Ovary (tissue), 9 donors: ENCODE measurements around the gene AFF2. TPM values are rescaled to one million over a fixed set of nuclear protein-coding genes. Genes with fewer than 3 reads are reported as not detected.

Source experiments
- DNase-seq, 5 donors: peaks; one replicate each; pipeline ENCODE4 v3.0.0-alpha.2; 2019 to 2020
- H3K27ac ChIP-seq, 2 donors: fragments of 200-600 bp; one replicate each; pipeline versions ENCODE4 v1.5.1 to v1.8.0; 2019 to 2022
- H3K27me3 ChIP-seq: fragments of 200-600 bp; one replicate; pipeline ENCODE4 v1.8.0; 2022
- H3K36me3 ChIP-seq: fragments of 200-600 bp; sonication (generic); one replicate; pipeline ENCODE4 v1.5.1; 2019
- H3K4me1 ChIP-seq: one replicate; pipeline ENCODE4 v1.8.1; 2013; ENCODE audit warnings: mild to moderate bottlenecking, moderate library complexity; ENCODE audit not compliant: insufficient read depth
- H3K4me3 ChIP-seq: fragments of 200-600 bp; sonication (generic); one replicate; pipeline ENCODE4 v1.5.1; 2017
- H3K9me3 ChIP-seq, 2 donors: fragments of 200-600 bp in 1 of 2; sonication (generic) in 1 of 2; one replicate each; pipeline versions ENCODE4 v1.5.1 to v1.8.1; 2013 to 2019; ENCODE audit warnings: mild to moderate bottlenecking in 1 of 2, moderate library complexity in 1 of 2
- EP300 ChIP-seq: sonication (generic); formaldehyde crosslinking; IDR thresholded peaks from one replicate; pipeline ENCODE4 v1.6.1; 2017; ENCODE audit warnings: antibody characterized with exemption
- POLR2A ChIP-seq: fragments of 450-650 bp; IDR thresholded peaks from one replicate; pipeline ENCODE4 v1.6.1; 2017; ENCODE audit warnings: antibody characterized with exemption, mild to moderate bottlenecking, moderate library complexity
- WGBS, 3 donors: extraction: QIAGEN DNeasy Blood & Tissue Kit in 1 of 3; methylation state at CpG; one replicate each; pipeline versions ENCODE4 v1.1.5 to v1.1.7; 2013 to 2017; 5-methylcytosine and 5-hydroxymethylcytosine counted together
- intact Hi-C, 4 donors: fragments of 100-400 bp; cut with DNase I; formaldehyde crosslinking; loops; one replicate each; pipeline versions ENCODE4 v1.11.0 to v1.15.1; 2022 to 2023
- polyA plus RNA-seq, 2 donors: library from polyadenylated mRNA; stranded (reverse); fragments of 200-250 nt in 1 of 2; fragments of 350-450 nt in 1 of 2; fragmentation: Illumina TruSeq in 1 of 2; extraction: RNeasy Lipid Tissue Mini Kit (QIAGEN cat#74804) in 1 of 2; gene quantifications; one replicate each; pipeline ENCODE4 v1.2.3, GENCODE V29; 2013 to 2014
- total RNA-seq, 7 donors: library from RNA; depleted of rRNA in 2 of 7; stranded (reverse); fragments of >200 nt in 2 of 7; fragmentation: NEBNext Ultra II Directional in 3 of 7; extraction: Animal tissue kit (Norgen Biotek cat#: 25700) in 3 of 7; gene quantifications; one replicate each; pipeline versions ENCODE4 v1.1.0 to v1.2.4, GENCODE V29; 2016 to 2023
- TF ChIP-seq, protein P1 (sequence below), 3 donors: fragments of 450-650 bp in 2 of 3; fragments of 200-600 bp in 1 of 3; IDR thresholded peaks; one replicate each; pipeline versions ENCODE4 v1.5.1 to v1.8.0; 2016 to 2022; ENCODE audit warnings: antibody characterized with exemption in 3 of 3, mild to moderate bottlenecking in 1 of 3
- donor health status: DM: no; HTN: no; CAD: no; lungs with moderate emphysema.
- donor health status: DM: no; HTN: no; CAD: no.
- donor health status: Bipolar disorder and iron deficiency.
- donor health status: DM: yes; HTN: yes; CAD: no.
- donor health status: DM: no; HTN: no; CAD: no.
- donor health status: DM: yes; HTN: yes; CAD: no.

The AFF2 gene
- total and polyA plus RNA-seq, 9 donors: 1.3 to 12.3 (median 4.6) TPM

DNA sequence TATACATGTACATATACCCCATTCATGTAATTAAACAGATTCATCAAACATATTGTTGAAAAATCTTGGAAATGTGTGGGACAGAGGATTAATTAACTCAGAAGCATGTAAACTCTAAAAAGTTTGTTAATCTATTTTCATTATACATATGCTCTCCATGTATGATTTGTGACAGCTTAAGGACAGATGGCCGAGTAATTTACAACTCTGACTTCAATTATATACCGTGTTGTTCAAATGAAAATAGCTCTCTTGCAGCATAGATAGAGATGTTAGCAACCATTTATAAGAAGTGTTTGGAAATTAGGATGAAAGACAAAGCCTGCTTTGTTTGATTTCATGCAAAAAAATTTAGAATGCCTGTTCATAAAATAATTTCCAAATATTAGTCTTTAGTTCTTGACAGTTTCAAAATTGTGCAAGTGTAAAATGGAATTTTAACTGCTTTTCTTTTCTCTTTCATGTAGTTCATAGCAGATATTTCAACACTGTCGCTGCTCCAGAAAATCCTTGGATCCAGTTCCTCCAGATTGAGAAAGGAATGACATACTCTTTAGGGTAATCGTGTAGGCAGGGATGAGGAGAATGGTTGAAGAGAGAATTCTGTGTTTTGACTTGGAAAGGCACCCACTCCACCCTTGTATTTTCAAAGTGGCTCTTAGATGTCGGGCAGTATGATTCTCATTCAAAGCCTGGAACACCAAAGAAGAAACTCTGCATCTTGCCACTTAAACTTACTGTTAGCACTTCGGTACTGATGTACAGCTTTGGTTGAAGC, 23.1 kb downstream of the AFF2 start:
- Histone ChIP-seq H3K4me1 (no peaks in the 10 kb centered on the region), H3K36me3 (no peaks in the 10 kb centered on the region), H3K27me3 (no peaks in the 10 kb centered on the region), H3K9me3 (no peaks in the 10 kb centered on the region), H3K27ac (no peak overlapping the region), H3K4me3 (no peak overlapping the region)
- TF ChIP-seq POLR2A (no peak), EP300 (no peak)
- TF ChIP-seq, protein P1, sequence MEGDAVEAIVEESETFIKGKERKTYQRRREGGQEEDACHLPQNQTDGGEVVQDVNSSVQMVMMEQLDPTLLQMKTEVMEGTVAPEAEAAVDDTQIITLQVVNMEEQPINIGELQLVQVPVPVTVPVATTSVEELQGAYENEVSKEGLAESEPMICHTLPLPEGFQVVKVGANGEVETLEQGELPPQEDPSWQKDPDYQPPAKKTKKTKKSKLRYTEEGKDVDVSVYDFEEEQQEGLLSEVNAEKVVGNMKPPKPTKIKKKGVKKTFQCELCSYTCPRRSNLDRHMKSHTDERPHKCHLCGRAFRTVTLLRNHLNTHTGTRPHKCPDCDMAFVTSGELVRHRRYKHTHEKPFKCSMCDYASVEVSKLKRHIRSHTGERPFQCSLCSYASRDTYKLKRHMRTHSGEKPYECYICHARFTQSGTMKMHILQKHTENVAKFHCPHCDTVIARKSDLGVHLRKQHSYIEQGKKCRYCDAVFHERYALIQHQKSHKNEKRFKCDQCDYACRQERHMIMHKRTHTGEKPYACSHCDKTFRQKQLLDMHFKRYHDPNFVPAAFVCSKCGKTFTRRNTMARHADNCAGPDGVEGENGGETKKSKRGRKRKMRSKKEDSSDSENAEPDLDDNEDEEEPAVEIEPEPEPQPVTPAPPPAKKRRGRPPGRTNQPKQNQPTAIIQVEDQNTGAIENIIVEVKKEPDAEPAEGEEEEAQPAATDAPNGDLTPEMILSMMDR (IDR thresholded peaks at IDR 0.05): no peak
- WGBS, 3 donors: 49 to 58% (median 53%) methylated on average over 6 of the region's 6 CpGs
- intact Hi-C loops: no loop called here
- DNase-seq: no peak

DNA sequence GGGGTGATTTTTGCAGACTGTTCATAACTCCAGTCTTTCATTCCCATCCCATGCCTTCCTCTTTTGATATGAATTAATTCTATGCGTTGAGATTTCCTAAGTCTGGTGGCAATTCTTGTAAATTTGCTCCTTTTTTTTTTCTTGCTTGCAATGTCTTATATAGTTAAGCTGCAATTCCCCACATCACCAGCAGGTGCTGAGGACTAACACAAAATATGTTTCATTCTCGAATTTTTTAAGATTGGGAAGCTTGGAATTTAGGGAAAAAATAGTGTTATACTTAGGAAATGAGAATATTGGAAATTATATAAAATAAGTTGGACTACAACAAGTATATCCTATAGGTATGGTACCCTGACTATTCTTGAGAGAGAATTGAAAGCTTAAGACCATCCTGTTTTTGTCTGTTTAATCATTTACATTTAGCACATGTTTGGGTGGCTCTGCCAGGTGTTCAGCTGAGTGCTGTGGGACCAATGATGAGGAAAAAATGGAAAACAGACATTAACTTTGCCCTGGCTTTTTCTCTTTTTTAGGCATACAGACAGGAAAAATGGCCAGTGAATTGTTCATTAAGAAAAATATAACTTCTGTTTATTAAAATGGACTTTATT, 30.2 kb downstream of the AFF2 start:
- Histone ChIP-seq H3K4me1 (no peaks in the 10 kb centered on the region), H3K9me3 (no peaks in the 10 kb centered on the region), H3K27ac (no peak overlapping the region), H3K4me3 (no peak overlapping the region), H3K27me3 (no peaks in the 10 kb centered on the region), H3K36me3 (no peaks in the 10 kb centered on the region)
- intact Hi-C loops: no loop called here
- TF ChIP-seq EP300: no peak
- TF ChIP-seq, protein P1 (IDR thresholded peaks at IDR 0.05): no peak
- no peak for TF ChIP-seq POLR2A
- DNase-seq: no peak
- 16 to 22% (median 18%) methylated on average over 2 of the region's 2 CpGs for WGBS, 3 donors

DNA sequence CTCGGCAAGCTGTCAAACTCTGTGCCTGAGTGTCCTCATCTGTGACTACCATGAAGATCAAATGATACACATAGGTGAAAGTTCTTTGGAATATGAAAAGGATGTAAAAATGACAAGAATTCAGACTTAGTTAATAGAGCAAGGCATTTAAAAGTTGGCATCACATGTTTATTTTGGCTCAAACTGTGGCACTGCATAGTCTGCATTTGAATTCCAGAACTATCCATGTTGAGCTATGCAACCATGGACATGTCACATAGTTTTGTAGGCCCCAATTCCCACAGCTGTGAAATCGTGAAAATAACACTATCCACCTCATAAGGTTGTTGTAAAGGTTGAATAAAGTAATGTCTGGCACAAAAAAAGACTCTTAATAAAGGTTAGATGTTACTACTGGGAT, 33.9 kb downstream of the AFF2 start:
- Histone ChIP-seq H3K4me1 (no peaks in the 10 kb centered on the region), H3K36me3 (no peaks in the 10 kb centered on the region), H3K27ac (no peak overlapping the region), H3K4me3 (no peak overlapping the region), H3K9me3 (no peaks in the 10 kb centered on the region), H3K27me3 (no peaks in the 10 kb centered on the region)
- TF ChIP-seq POLR2A: no peak
- intact Hi-C loops: no loop called here
- no peak for DNase-seq
- WGBS, 3 donors: 59 to 65% (median 63%) methylated on average over 2 of the region's 2 CpGs

DNA sequence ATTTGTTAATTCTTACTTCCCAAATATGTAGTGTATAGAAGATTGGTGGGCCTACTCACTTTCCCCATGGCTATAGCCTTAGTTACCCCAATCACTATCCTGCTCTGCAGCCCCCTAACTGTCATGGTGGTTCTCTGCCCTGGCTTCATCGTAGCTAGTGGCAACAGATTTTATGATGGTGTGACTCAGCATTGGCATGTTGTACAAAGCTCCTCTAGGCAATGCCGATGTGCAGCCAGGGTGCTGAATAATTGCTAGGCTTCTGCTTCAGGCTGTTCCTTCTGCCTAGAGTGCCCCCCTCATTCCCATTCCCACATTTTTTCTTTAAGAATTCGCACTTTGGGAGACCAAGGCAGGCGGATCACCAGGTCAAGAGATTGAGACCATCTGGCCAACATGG, 35.2 kb downstream of the AFF2 start:
- no peak for DNase-seq
- intact Hi-C loops: no loop called here
- Histone ChIP-seq H3K27ac (no peak overlapping the region), H3K4me1 (no peaks in the 10 kb centered on the region), H3K36me3 (no peaks in the 10 kb centered on the region), H3K9me3 (no peaks in the 10 kb centered on the region), H3K27me3 (no peaks in the 10 kb centered on the region), H3K4me3 (no peak overlapping the region)
- no peak for TF ChIP-seq EP300
- TF ChIP-seq, protein P1 (IDR thresholded peaks at IDR 0.05): no peak
- TF ChIP-seq POLR2A: no peak
- 75 to 79% (median 77%) methylated on average over 4 of the region's 4 CpGs for WGBS, 3 donors

DNA sequence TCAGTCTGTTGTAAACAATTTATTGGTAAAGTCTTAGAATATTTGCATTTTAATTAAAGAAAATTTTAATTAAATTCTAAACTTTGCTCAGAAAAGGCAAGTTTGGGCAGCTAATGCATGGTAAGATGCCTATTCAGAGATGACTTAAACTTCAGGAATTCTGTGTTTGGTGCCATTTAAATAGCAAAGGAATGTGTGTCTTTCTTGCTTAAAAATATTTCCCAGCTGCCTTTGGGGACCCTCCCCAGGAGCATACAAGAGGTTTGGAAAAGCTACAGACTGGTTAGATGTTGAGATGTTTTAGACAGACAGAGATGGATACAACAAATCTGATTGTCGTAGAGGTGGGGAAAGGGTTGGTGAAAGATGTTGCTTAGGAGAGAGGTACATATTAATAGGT, 36.5 kb downstream of the AFF2 start:
- WGBS, 3 donors: 89 to 93% (median 91%) methylated on average over 1 of the region's 1 CpG
- Histone ChIP-seq H3K4me3 (no peak overlapping the region), H3K27me3 (no peaks in the 10 kb centered on the region), H3K36me3 (no peaks in the 10 kb centered on the region), H3K9me3 (no peaks in the 10 kb centered on the region), H3K4me1 (no peaks in the 10 kb centered on the region), H3K27ac (no peak overlapping the region)
- intact Hi-C loops: no loop called here
- no peak for TF ChIP-seq POLR2A
- no peak for TF ChIP-seq EP300
- TF ChIP-seq, protein P1 (IDR thresholded peaks at IDR 0.05): no peak
- no peak for DNase-seq
